Glomerular visceral epithelial cell (primary cell): ENCODE results near the gene ANAPC15.

Source experiments
- DNase-seq: peaks from one replicate; pipeline ENCODE4 v3.0.0-alpha.2; 2016; ENCODE audit errors: extremely low spot score

The ANAPC15 gene

GRCh38 chr11:72125956-72126355 lies 13.5 kb upstream of the ANAPC15 start:
- no peak for DNase-seq

- DNase-seq = no peak
These were observed 11.6 kb upstream of the ANAPC15 start for GRCh38 chr11:72124046-72124445.

- DNase-seq = no peak
These were observed 10.7 kb upstream of the ANAPC15 start for GRCh38 chr11:72123117-72123653.

- no peak for DNase-seq
These were observed 10.1 kb upstream of the ANAPC15 start for GRCh38 chr11:72122607-72123006.

GRCh38 chr11:72120930-72121329 lies 8.4 kb upstream of the ANAPC15 start:
- DNase-seq = no peak

GRCh38 chr11:72119198-72119597 lies 6.7 kb upstream of the ANAPC15 start:
- DNase-seq = no peak

GRCh38 chr11:72116019-72116755 lies 3.7 kb upstream of the ANAPC15 start:
- no peak for DNase-seq

- no peak for DNase-seq
These were observed 2.1 kb upstream of the ANAPC15 start for GRCh38 chr11:72114570-72114969.

- no peak for DNase-seq
These were observed 698 bp upstream of the ANAPC15 start for GRCh38 chr11:72112978-72113808.

- no peak for DNase-seq
These were observed 974 bp downstream of the ANAPC15 start for GRCh38 chr11:72111300-72112142.

GRCh38 chr11:72105888-72106287 lies 6.6 kb downstream of the ANAPC15 start, which contains the start of gene TOMT:
Gene TOMT (plus strand): TSS chr11:72105924. CDS start chr11:72105952, 28 bp downstream.
- no peak for DNase-seq

- DNase-seq = no peak
These were observed 8.7 kb downstream of the ANAPC15 start for GRCh38 chr11:72103754-72104167.

GRCh38 chr11:72102946-72103753 lies 9.3 kb downstream of the ANAPC15 start, which contains the start of gene LAMTOR1:
Gene LAMTOR1 (minus strand): TSS chr11:72103297. CDS start chr11:72103224, 73 bp downstream.
- peak; percentile 98 for DNase-seq

GRCh38 chr11:72102631-72102945 lies 9.9 kb downstream of the ANAPC15 start:
- no peak for DNase-seq

GRCh38 chr11:72102162-72102561 lies 10.3 kb downstream of the ANAPC15 start:
- no peak for DNase-seq

GRCh38 chr11:72100462-72100861 lies 12.0 kb downstream of the ANAPC15 start:
- DNase-seq = no peak

- DNase-seq = no peak
These were observed 12.5 kb downstream of the ANAPC15 start for GRCh38 chr11:72100009-72100408.

- DNase-seq = no peak
These were observed 13.8 kb downstream of the ANAPC15 start for GRCh38 chr11:72098741-72099140.

GRCh38 chr11:72091292-72091691 lies 21.2 kb downstream of the ANAPC15 start:
- peak; percentile 38 for DNase-seq

GRCh38 chr11:72088076-72088808 lies 24.3 kb downstream of the ANAPC15 start:
- no peak for DNase-seq
